ENCODE measurements around the gene MED22.

MED22 gene

DNA sequence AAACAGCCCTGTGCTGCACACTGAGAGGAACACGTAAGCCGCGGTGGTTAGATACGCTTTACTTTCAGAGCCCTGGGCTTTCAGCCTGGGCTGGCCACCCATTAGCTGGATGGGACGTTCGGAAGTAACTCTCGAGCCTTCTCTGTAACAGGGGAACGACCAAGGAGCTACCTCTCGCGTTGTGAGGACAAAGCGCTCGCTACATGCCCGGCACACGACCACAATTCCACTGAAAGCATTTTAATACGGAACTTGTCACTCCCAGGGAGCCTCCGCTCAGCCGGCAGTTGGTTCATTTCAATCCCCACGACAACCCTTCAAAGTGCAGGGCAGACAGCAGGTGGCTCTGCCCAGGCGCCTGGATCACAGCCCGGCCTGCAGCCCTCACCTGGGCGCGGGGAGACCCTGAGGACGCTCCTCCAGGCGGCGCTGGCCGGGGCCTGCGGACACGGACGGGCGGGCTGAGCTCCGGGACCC, 8.0 kb upstream of the MED22 start:
- DNase-seq (ENCODE audit: low read depth in 2 of 2) = no peak

DNA sequence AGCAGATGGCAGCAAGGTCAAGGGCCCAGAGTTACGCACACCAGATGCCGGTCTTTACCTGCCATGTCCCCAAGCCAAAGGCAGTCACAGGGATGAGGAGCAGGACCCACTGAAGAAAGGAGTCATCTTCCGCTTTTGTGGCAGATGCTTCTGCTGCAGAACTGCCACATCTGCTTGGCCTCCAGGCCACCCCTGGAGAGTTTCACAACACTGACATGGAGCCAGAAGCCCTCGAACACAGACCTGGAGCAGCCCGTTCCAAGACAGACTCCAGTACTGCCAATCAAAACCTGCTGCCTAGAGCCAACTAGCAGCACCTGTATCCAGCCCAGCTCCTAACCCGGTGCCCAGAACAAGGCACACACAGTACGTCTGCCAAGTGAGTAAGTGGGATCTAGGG, 6.8 kb upstream of the MED22 start:
- no peak for DNase-seq (ENCODE audit: low read depth in 2 of 2)

DNA sequence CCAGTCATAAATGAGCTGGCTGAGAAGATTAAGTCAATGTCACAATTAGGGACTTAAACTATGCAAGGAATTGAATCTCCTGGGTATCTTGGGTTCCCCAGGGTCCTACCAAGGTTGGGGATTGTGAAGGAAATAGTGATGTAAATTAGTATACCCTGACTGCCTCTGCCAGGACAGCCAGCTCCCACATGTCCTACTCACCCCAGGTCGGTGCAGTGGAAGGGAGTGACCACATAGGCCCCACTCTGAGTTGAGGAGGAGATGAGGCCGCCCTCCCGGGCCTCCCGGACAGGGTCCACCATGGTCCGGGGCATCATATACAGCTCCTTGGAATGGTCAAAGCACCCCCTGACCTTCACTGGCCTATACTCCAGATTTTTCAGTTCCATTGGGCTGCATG, 5.6 kb upstream of the MED22 start:
- no peak for DNase-seq (ENCODE audit: low read depth in 2 of 2)

- DNase-seq (ENCODE audit: low read depth in 2 of 2) = no peak
These were observed 4.9 kb upstream of the MED22 start for GRCh38 chr9:133352635-133353340.

GRCh38 chr9:133351908-133352634, 4.1 kb upstream of the MED22 start:
- DNase-seq (ENCODE audit: low read depth in 2 of 2) = no peak

DNA sequence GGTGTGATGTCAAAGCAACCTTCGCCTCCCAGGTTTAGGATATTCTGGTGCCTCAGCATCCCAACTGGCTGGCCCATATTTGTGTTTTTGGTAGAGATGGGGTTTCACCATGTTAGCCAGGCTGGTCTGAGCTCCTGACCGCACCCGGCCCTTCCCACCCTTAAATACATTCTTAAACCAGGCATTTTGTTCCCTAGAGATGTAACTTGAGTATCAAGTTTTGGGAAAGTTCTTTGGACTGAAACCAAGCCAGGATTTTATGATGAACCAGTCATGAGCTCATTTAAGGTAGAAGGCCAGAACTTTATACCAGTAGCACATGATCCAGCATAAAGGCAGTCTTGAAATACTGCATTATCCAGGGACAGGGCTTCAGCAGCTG, 3.6 kb upstream of the MED22 start:
- DNase-seq (ENCODE audit: low read depth in 2 of 2) = no peak

GRCh38 chr9:133349965-133350616, 2.2 kb upstream of the MED22 start:
- no peak for DNase-seq (ENCODE audit: low read depth in 2 of 2)

DNA sequence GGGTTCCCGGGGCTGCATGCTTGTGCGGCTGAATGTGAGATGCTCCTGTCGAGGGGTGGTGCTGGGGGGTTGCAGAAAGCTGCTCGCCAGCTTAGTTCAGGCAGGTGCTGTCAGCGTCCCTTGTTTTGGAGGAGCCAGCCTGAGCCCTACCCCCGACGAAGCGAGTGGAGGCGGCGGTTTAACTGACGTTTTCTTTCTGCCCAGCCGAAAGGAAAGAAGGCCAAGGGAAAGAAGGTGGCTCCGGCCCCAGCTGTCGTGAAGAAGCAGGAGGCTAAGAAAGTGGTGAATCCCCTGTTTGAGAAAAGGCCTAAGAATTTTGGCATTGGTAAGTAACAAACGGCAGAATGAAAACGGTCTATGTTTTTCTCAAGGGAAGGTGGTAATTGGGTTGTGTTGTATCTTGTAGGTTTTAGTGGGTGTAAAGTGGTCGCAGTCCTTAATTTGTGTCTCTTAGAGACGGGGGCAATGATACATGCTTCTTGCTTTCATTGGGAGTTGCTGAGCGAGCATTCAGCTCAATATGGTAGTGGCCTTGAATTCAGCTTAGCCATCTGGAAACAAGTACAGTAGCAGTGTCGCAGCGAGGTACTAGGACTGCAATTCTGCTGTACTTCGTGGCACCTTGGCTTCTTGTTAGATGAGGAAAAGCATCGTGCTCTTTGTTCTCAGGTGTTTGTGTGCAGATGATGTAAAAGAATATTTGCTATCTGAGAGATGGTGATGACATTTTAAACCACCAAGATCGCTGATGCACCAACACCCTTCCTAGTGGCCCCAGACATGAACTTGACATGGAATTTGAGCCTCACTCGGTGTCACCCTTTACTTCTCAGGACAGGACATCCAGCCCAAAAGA, 1.0 kb upstream of the MED22 start:
- DNase-seq (ENCODE audit: low read depth in 2 of 2) = no peak

DNA sequence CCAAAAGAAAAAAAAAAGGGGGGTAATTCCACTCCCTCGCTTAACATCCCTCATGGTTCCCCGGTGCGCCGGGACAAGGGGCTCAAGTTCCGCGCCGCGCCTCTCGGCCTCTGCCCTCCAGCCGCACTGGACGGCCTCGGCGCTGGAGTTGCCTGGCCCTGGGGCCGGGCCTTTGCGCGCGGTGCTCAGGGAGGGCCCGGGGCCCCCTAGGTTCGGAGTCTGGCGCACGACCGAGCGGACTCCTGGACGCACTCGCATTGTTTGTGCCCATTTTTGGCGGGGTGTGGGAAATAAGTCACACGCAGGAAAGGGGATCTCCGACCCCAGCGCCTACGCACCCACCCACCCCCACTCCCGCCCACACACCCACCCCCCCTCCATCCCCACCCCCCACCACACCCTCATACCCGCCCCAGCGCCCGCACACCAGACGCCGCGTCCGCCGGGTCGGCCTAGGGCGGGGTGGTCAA, 381 bp downstream of the MED22 start:
- no peak for DNase-seq (ENCODE audit: low read depth in 2 of 2)

DNA sequence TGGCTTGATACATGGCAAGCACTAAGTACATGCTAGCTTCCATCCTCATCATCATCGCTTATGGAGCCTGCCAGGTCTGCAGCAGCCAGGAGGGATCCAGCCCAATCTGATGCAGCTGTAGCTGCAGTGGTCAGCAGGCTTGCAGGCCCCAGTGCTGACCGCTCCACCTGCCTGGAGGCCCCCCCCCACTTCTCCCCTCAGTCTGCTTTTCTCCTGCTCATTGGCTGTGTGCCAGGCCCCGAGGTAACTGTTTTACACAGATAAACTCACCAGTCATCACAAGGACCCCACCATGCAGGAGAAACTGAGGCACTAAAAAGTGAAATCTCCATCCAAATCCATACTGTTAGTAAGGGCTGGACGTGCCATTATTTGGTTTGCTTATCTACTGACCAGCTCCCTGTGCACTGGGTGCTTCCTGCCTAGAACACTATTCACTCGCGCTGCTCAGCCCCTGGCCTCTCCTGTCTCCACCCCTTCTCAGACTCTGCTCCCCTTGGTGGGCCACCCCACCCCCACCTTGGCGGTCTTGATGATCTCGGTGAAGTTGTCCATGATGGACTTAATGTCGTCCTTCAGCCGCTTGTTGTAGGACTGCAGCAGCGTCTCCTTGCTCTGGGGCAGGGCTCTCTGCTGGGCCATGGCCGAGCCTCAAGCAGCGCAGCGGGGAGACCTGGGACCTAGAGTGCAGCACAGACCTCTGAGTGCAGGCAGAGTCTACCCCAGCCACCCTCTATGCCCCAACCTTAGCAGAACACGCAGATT, 1.7 kb downstream of the MED22 start:
- DNase-seq (ENCODE audit: low read depth in 2 of 2) = no peak

DNA sequence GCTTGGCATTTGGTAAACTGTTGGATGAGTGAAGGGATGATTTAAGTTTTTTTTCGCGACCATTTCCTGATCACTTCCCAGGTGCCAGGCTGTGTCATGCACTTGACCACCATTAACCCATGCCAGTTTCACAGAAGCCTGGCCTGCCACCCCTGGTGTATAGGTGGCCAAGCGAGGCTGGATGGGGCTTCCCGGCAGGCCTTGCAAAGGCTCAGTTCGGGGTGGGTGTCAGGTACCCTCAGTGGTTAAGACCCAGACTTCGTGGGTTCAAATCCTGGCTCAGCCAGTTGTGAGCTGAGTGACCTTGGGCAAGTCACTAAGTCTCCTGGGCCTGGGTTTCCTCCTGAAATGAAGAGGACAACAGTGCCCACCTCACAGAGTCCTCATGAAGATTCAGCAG, 2.3 kb downstream of the MED22 start:
- no peak for DNase-seq (ENCODE audit: low read depth in 2 of 2)

DNA sequence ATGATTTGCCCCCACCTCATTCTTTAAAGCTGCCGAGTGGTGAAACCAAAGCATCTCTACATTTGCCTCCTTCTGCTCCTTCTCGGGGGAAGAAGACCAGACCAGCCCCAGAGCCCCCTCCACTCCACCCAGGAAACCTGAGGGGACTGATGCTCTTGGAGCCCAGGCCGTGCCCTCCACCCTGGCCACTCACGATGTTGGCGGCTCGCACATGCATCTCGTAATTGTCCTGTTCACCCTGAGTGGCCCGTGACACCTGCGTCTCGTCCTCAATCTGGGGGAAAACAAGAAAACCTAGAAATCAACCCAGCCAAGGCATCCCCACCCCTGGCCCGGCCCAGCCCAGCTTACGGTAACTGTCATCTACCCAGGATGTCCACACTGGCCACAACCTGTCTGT, 3.0 kb downstream of the MED22 start:
- DNase-seq (ENCODE audit: low read depth in 2 of 2) = no peak

GRCh38 chr9:133344071-133344470, 3.9 kb downstream of the MED22 start:
- no peak for DNase-seq (ENCODE audit: low read depth in 2 of 2)

DNA sequence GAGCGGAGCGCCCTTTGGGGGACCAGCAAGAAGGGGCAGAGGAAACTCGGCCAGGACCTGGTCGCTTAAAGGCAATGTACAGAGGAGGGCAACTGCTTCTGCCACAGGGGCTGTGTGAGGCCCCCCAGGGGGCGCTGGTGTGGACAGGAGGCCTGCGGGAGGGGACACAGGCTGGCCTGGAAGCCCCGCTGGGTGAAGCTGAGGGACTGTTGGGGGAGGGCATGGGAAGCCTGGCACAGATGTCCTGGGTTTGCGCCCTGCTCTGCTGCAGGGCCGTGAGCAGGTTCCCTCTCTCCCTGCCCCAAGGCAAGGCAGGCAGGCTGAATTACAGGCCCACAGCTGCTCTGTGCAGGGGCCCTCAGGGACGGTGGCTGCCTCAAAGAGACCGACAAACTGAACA, 5.4 kb downstream of the MED22 start:
- no peak for DNase-seq (ENCODE audit: low read depth in 2 of 2)

DNA sequence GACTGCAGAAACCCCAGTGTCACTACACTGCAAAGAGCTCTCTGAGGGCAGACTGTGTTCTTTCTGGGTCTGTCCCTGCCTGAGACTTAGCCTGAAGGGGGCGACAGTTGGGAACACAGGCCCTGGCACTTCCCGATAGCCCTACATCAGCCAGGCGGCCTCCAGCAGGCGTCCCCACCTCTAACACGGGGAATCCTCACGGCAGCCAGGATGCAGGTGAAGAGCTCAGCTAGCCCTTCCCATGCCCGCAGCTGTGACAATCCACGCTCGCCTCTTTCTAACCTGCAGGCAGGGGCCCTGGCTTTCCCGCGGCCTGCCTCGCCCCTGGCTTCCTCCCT, 5.9 kb downstream of the MED22 start:
- DNase-seq (ENCODE audit: low read depth in 2 of 2) = no peak

DNA sequence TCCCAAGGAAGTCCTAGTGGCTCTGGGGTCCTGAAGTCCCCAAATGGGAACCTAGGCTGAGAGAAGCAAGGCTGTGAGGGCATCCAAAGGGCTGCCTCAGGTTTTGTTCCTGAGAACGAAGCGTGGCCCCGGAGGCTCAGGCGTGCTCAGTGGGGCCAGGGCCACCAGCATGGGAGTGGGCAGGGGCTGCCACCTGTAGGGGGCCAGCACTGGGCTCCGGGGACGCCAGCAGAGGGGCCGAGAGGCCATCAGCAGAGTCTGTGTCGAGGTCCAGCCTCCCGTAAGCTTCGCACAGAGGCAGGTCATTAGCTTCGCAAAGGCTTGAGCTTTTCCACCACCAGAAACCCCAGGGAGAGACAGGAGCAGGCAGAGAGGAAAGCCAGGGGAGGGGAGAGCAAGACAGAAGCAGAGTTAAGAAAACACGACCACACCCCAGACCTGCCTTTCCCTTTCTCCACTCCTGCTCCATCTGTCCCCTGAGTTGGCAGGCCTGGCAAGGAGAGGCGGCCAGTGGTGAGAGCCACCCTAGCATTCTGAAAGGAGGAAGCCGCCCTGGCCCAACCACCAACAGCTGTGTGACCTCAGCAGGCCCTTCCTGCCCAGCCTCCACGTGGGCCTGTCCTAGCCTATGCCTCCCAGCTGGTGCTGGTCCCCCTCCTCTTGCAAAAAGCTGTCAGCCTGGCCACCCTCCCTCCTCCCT, 6.4 kb downstream of the MED22 start:
- no peak for DNase-seq (ENCODE audit: low read depth in 2 of 2)

DNA sequence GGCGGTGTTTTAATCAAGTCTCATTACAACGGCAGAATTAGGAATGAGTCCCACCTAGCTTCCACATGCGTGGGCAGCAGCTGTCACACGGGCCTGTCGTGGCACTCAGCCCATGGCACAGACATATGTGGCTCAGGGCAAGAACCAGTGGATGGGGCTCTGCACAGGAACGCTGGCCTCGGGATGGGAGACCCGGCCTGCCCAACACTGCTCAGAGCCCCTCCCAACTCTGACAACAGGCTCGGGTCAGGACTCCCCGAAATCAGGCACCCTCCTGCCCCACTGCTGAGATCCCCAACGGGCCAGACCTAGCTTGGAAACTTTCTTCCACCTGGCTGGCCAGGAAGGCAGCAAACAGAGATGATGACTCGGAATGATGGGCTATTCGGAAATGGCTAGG, 7.0 kb downstream of the MED22 start:
- DNase-seq (ENCODE audit: low read depth in 2 of 2) = no peak

DNA sequence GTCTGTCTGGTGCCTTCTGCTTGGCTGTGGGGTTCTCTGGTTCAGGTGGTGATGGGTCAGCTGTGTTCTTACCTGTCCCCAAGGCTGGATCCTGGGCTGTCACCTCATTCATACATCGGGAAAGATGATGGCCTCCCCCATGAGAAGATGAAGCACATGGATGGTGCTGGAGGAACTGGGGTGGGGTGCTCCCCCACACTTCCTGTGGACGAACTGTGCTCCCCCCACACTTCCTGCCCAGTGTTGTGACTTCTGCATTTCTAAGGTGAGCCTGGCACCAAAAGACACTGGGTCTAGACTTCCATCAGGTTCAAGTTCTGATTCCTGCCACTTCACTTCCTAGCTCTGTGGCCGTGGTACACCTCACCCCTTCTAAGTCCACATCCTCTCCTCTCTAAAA, 7.7 kb downstream of the MED22 start:
- DNase-seq (ENCODE audit: low read depth in 2 of 2) = no peak

DNA sequence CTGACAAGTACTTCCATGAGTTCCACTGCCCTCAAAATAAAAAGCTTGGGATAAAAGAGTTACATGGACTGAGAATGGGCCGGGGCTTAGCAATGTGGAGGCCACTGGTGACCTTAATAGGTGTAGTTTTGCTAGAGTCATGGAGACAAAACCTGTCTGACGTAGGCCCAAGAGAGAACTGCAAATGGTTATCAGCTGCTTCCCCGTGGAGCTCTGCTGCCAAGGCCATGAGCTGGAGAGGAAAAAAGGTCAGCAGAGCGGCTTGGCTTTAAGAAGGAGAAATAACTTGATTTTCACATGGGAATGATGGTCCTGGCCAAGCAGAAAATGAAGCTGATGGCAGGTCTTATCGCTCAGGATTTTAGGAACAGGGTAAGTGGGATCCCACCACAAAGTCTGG, 8.3 kb downstream of the MED22 start:
- no peak for DNase-seq (ENCODE audit: low read depth in 2 of 2)

DNA sequence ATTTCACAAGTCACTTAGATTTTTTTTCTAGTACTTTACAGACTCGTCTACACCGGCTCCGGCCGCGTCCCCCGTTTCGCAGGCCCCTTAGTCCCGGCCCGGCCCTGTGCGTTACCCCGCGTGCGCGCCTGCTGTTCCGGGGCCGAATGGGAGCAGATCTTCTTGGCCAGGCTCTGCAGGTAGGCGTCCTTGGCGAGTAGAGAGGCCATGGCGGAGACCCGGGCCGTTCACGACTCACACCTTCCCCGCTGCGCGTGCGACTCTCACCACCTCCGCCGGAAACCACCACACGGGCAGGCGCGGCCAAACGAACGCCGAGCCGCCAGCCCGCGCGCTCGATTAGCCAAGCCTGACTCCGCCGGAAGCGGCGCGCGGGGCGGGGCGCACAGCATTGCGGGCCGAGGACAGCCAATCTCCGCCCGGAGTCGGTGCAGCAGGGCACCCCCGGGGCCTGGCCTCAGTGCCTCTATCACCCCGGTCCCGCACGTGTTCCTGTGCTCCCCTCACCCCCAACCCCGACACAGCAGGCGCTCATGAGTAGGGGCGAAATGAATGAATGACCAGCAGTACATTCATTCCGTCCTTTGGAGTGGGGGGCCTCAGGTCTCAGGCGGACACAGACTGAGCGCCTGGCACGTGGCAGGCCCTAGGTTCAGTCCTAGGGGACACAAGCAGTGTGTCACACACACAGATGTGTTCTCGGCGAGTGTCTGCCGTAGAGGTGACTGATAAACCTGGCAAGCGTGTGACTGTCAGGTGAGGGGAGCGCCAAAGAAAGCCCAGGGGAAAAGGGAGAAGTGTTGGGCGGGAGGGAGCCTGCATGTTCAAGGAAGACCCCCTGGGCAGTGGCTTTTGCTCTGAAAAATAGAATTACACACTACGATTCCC, 11.8 kb downstream of the MED22 start, which contains the start of gene SURF6:
Gene SURF6 (minus strand): TSS at position 265 of the 888 bp plus-strand sequence. CDS start 56 bp downstream, at position 209.
- peak; percentile 79 to 85 for DNase-seq (ENCODE audit: low read depth in 2 of 2)
